B cell (primary cell): Measurements from ENCODE around the gene PARVA. TPM values are rescaled to one million over a fixed set of nuclear protein-coding genes. Genes with fewer than 3 reads are reported as not detected.

Experiments
- ATAC-seq: fragments of 200-7000 bp; cut with Tn5 transposase; one replicate; pipeline ENCODE4 v1.10.0; 2021; ENCODE audit warnings: low read depth, mild to moderate bottlenecking, moderate number of reproducible peaks, moderate library complexity
- CTCF ChIA-PET: fragments of 350-600 bp; sonication (Branson Sonifier 250); formaldehyde crosslinking; loops from one replicate; lab custom pipeline; 2021; ENCODE audit warnings: antibody characterized with exemption, inconsistent platforms; lab: Charles Lee
- POLR2A ChIA-PET: fragments of 350-600 bp; sonication (Branson Sonifier 250); formaldehyde crosslinking; loops from one replicate; lab custom pipeline; 2021; ENCODE audit warnings: antibody characterized with exemption; lab: Charles Lee
- DNase-seq: peaks from one replicate; pipeline ENCODE4 v3.0.0; 2013
- H2AFZ ChIP-seq: 2 replicates; pipeline ENCODE4 v1.6.1; 2012; ENCODE audit warnings: mild to moderate bottlenecking, low read depth, low read length; ENCODE audit not compliant: insufficient read depth, poor library complexity, severe bottlenecking
- H3K27ac ChIP-seq, 2 donors: 1 replicate in 1 of 2; 2 replicates in 1 of 2; pipeline ENCODE4 v1.5.1; 2012 to 2013; ENCODE audit warnings: low read length in 2 of 2, mild to moderate bottlenecking in 2 of 2, moderate library complexity in 1 of 2
- H3K27me3 ChIP-seq, 4 experiments: fragments of 200-600 bp in 1 of 4; sonication (generic) in 1 of 4; replicated peaks in 1 of 4; 1 replicate in 2 of 4; 2 replicates in 2 of 4; pipeline versions ENCODE4 v1.6.1 to v1.7.0; 2013 to 2016; ENCODE audit warnings: low read length in 3 of 4, mild to moderate bottlenecking in 2 of 4, mixed read lengths in 1 of 4, moderate library complexity in 1 of 4; ENCODE audit not compliant: insufficient read depth in 4 of 4, control insufficient read depth in 3 of 4; ENCODE audit errors: control extremely low read depth in 1 of 4
- H3K36me3 ChIP-seq, 2 experiments: replicated peaks in 1 of 2; 1 replicate in 1 of 2; 2 replicates in 1 of 2; pipeline versions ENCODE4 v1.6.1 to v1.7.1; 2013; ENCODE audit warnings: low read length in 1 of 2; ENCODE audit not compliant: insufficient read depth in 2 of 2, control insufficient read depth in 1 of 2; ENCODE audit errors: control extremely low read depth in 1 of 2, extremely low read depth in 1 of 2
- H3K4me1 ChIP-seq, 2 donors: fragments of 200-600 bp in 1 of 2; sonication (generic) in 1 of 2; 1 replicate in 1 of 2; 2 replicates in 1 of 2; pipeline versions ENCODE4 v1.5.1 to v1.6.1; 2013 to 2017; ENCODE audit warnings: low read length in 2 of 2; ENCODE audit not compliant: control insufficient read depth in 2 of 2, insufficient read depth in 2 of 2
- H3K4me2 ChIP-seq: replicated peaks from 2 replicates; pipeline ENCODE3; 2012; ENCODE audit warnings: mild to moderate bottlenecking, low read depth, low read length; ENCODE audit not compliant: poor library complexity, severe bottlenecking
- H3K4me3 ChIP-seq, 5 experiments: fragments of 200-600 bp in 1 of 5; sonication (generic) in 1 of 5; 1 replicate in 3 of 5; 2 replicates in 2 of 5; pipeline versions ENCODE4 v1.5.1 to v1.7.0; 2011 to 2016; ENCODE audit warnings: low read length in 4 of 5, mild to moderate bottlenecking in 4 of 5, low read depth in 2 of 5, control low read depth in 1 of 5, moderate library complexity in 1 of 5; ENCODE audit not compliant: insufficient read depth in 1 of 5; ENCODE audit errors: control extremely low read depth in 1 of 5, extremely low read depth in 1 of 5
- H3K79me2 ChIP-seq: fragments of 200-600 bp; sonication (generic); one replicate; pipeline ENCODE4 v1.6.0; 2016; ENCODE audit warnings: low read length; ENCODE audit not compliant: control insufficient read depth, insufficient read depth
- H3K9ac ChIP-seq: fragments of 200-600 bp; sonication (generic); 2 replicates; pipeline ENCODE4 v1.6.1; 2017; ENCODE audit warnings: mild to moderate bottlenecking, low read length, moderate library complexity
- H3K9me3 ChIP-seq, 3 donors: one replicate each; pipeline versions ENCODE4 v1.6.1 to v1.7.1; 2013; ENCODE audit warnings: low read length in 2 of 3; ENCODE audit not compliant: control insufficient read depth in 2 of 3, insufficient read depth in 1 of 3; ENCODE audit errors: control extremely low read depth in 1 of 3
- H4K20me1 ChIP-seq: 2 replicates; pipeline ENCODE4 v1.6.0; 2012; ENCODE audit warnings: mild to moderate bottlenecking, low read length; ENCODE audit not compliant: insufficient read depth, control insufficient read depth, poor library complexity, severe bottlenecking
- H3K27ac Mint-ChIP-seq: one replicate; pipeline ENCODE4 v1.8.0; 2021; ENCODE audit warnings: mixed read lengths
- H3K27me3 Mint-ChIP-seq: one replicate; pipeline ENCODE4 v1.8.0; 2021; ENCODE audit warnings: mixed read lengths
- H3K4me1 Mint-ChIP-seq: one replicate; pipeline ENCODE4 v1.8.0; 2021; ENCODE audit warnings: mixed read lengths
- H3K4me3 Mint-ChIP-seq: one replicate; pipeline ENCODE4 v1.8.0; 2021; ENCODE audit warnings: mixed read lengths
- H3K9me3 Mint-ChIP-seq: one replicate; pipeline ENCODE4 v1.8.0; 2022; ENCODE audit warnings: mixed read lengths; ENCODE audit not compliant: insufficient read depth
- CTCF ChIP-seq: fragments of 200-600 bp; IDR thresholded peaks from one replicate; pipeline ENCODE4 v1.8.0; 2022; ENCODE audit warnings: antibody characterized with exemption, mild to moderate bottlenecking
- EZH2 ChIP-seq: IDR thresholded peaks from 2 replicates; pipeline ENCODE4 v1.6.1; 2012; ENCODE audit warnings: borderline replicate concordance, low read depth, mild to moderate bottlenecking, moderate library complexity, low read length; ENCODE audit not compliant: insufficient read depth, poor library complexity, severe bottlenecking
- WGBS: methylation state at CpG from one replicate; pipeline ENCODE4 v1.1.5; 2013; ENCODE audit warnings: missing lambda C conversion rate; ENCODE audit not compliant: insufficient coverage; 5-methylcytosine and 5-hydroxymethylcytosine counted together
- intact Hi-C: fragments of 100-400 bp; cut with micrococcal nuclease; formaldehyde crosslinking; loops from one replicate; pipeline ENCODE4 v1.10.0; 2022
- polyA plus RNA-seq: library from polyadenylated mRNA; depleted of rRNA; stranded (reverse); fragments of >200 nt; gene quantifications from 2 replicates; pipeline ENCODE4 v1.2.3, GENCODE V29; 2012
- total RNA-seq, 2 donors: library from RNA; stranded (reverse); fragments of 120-200 nt in 1 of 2; gene quantifications; 1 replicate in 1 of 2; 2 replicates in 1 of 2; pipeline versions ENCODE4 v1.2.3 to v1.2.4, GENCODE V29; 2013 to 2022

The PARVA gene
- total and polyA plus RNA-seq, 2 donors (not counting 1 experiment from before 2014, with no cell fraction given) = not detected

- intact Hi-C loops = no loop called here
- Histone ChIP-seq H3K4me2 (no peak overlapping the region), H3K27ac (no peak overlapping the region), H3K4me1 (no peaks in the 10 kb centered on the region), H3K27me3 (no peaks in the 10 kb centered on the region), H3K36me3 (no peaks in the 10 kb centered on the region), H4K20me1 (no peaks in the 10 kb centered on the region), H3K4me3 (no peak overlapping the region), H3K79me2 (no peaks in the 10 kb centered on the region), H3K9me3 (no peaks in the 10 kb centered on the region), H2AFZ (no peak overlapping the region), H3K9ac (no peak overlapping the region)
- Mint-ChIP-seq H3K4me1 (no peaks in the 10 kb centered on the region), H3K27me3 (peaks cover 13% of the 10 kb centered on the region), H3K27ac (no peak overlapping the region), H3K9me3 (no peaks in the 10 kb centered on the region), H3K4me3 (no peak overlapping the region)
- ChIA-PET POLR2A (no interaction called here), CTCF (interaction anchor here (0.7 kb wide), 1 partner anchor 824 kb away, joined by 3 read pairs; no protein-coding TSS in a partner anchor)
- TF ChIP-seq EZH2 (no peak), CTCF (no peak)
- no peak for ATAC-seq
- no peak for DNase-seq
- 100% methylated on average over 2 of the region's 3 CpGs for WGBS
These were observed 27.1 kb downstream of the PARVA start for GRCh38 chr11:12404436-12404835.

GRCh38 chr11:12408156-12408770 lies 30.9 kb downstream of the PARVA start:
- DNase-seq = no peak
- Mint-ChIP-seq H3K27me3 (peaks cover 31% of the 10 kb centered on the region), H3K9me3 (no peaks in the 10 kb centered on the region), H3K4me3 (no peak overlapping the region), H3K27ac (no peak overlapping the region), H3K4me1 (no peaks in the 10 kb centered on the region)
- no peak for ATAC-seq
- CTCF ChIA-PET = no interaction called here
- no peaks in the 10 kb centered on the region for H4K20me1 ChIP-seq
- no peaks in the 10 kb centered on the region for H3K4me1 ChIP-seq
- intact Hi-C loops = no loop called here
- H3K27ac ChIP-seq = no peak overlapping the region
- no peak overlapping the region for H3K4me2 ChIP-seq
- no peaks in the 10 kb centered on the region for H3K79me2 ChIP-seq
- H3K9ac ChIP-seq = no peak overlapping the region
- 78% methylated on average over 3 of the region's 4 CpGs for WGBS
- H3K4me3 ChIP-seq = no peak overlapping the region
- no peak overlapping the region for H2AFZ ChIP-seq
- TF ChIP-seq CTCF (no peak), EZH2 (no peak)
- H3K36me3 ChIP-seq = no peaks in the 10 kb centered on the region
- no peaks in the 10 kb centered on the region for H3K9me3 ChIP-seq
- POLR2A ChIA-PET = no interaction called here
- H3K27me3 ChIP-seq = peaks cover 0 to 4% (median 0%) of the 10 kb centered on the region in 4 experiments
